ENCODE results near the gene EIF2B4.
"Not testable (repeated sequence)": the region's sequence is repeated elsewhere in the genome, so short reads cannot be mapped to it uniquely, and the experiment has no call there.

EIF2B4 gene

GRCh38 chr2:27335311-27335710 is 34.8 kb downstream of the EIF2B4 start:
- no peak for DNase-seq

GRCh38 chr2:27324720-27325119 is 45.4 kb downstream of the EIF2B4 start:
- DNase-seq, result no peak

- no peak for DNase-seq
Measured at GRCh38 chr2:27323596-27324285, 46.4 kb downstream of the EIF2B4 start.

GRCh38 chr2:27322766-27323595 is 47.2 kb downstream of the EIF2B4 start, which contains the start of gene MPV17:
MPV17 (minus strand) TSS chr2:27323097; CDS start chr2:27322517, 580 bp downstream.
- peak; percentile 74 for DNase-seq

- DNase-seq, result no peak
Measured at GRCh38 chr2:27322301-27322765, 47.8 kb downstream of the EIF2B4 start.

GRCh38 chr2:27320958-27321543 is 49.1 kb downstream of the EIF2B4 start:
- DNase-seq, result no peak

GRCh38 chr2:27319839-27320238 is 50.3 kb downstream of the EIF2B4 start:
- not testable (repeated sequence) for DNase-seq

- no peak for DNase-seq
Measured at GRCh38 chr2:27316655-27317412, 53.3 kb downstream of the EIF2B4 start.

- DNase-seq, result no peak
Measured at GRCh38 chr2:27315122-27315521, 55.0 kb downstream of the EIF2B4 start.

GRCh38 chr2:27314709-27315108 is 55.4 kb downstream of the EIF2B4 start:
- DNase-seq, result no peak
